ENCODE results near the gene MOSMO. TPM values are rescaled to one million over a fixed set of nuclear protein-coding genes. Genes with fewer than 3 reads are reported as not detected.

Gene MOSMO
- total RNA-seq, 2 donors from 2014 or later = 16.1 to 33.6 TPM

GRCh38 chr16:22027633-22028032 is 19.7 kb downstream of the MOSMO start:
- Histone ChIP-seq H3K4me1 (ENCODE audit: control insufficient read depth in 1 of 2, low read depth in 2 of 2) (peaks cover 3 to 8% of the 10 kb centered on the region in 2 donors), H3K9me3 (no peaks in the 10 kb centered on the region), H3K4me3 (no peak overlapping the region), H3K27me3 (replicated peaks; ENCODE audit: insufficient read depth) (no peaks in the 10 kb centered on the region), H3K36me3 (no peaks in the 10 kb centered on the region), H3K27ac (no peak overlapping the region)
- no peak for DNase-seq (ENCODE audit: low spot score)
- TF ChIP-seq CTCF (IDR thresholded peaks at IDR 0.05) = no peak
- no peak for ATAC-seq (ENCODE audit: insufficient number of reproducible peaks, low FRiP score, low read depth)

- DNase-seq (ENCODE audit: low spot score) (no peak), ATAC-seq (ENCODE audit: insufficient number of reproducible peaks, low FRiP score, low read depth) (no peak)
- no peak overlapping the region for H3K27ac ChIP-seq
- H3K36me3 ChIP-seq = no peaks in the 10 kb centered on the region
- TF ChIP-seq CTCF (IDR thresholded peaks at IDR 0.05) = no peak
- peaks cover 3 to 8% of the 10 kb centered on the region in 2 donors for H3K4me1 ChIP-seq (ENCODE audit: control insufficient read depth in 1 of 2, low read depth in 2 of 2)
- H3K9me3 ChIP-seq = no peaks in the 10 kb centered on the region
- no peak overlapping the region for H3K4me3 ChIP-seq
- no peaks in the 10 kb centered on the region for H3K27me3 ChIP-seq (replicated peaks; ENCODE audit: insufficient read depth)
Measured at GRCh38 chr16:22029632-22030031, 21.7 kb downstream of the MOSMO start.

- Histone ChIP-seq H3K9me3 (no peaks in the 10 kb centered on the region), H3K4me3 (no peak overlapping the region), H3K27me3 (replicated peaks; ENCODE audit: insufficient read depth) (no peaks in the 10 kb centered on the region), H3K36me3 (no peaks in the 10 kb centered on the region), H3K27ac (no peak overlapping the region), H3K4me1 (ENCODE audit: control insufficient read depth in 1 of 2, low read depth in 2 of 2) (peaks cover 3 to 8% of the 10 kb centered on the region in 2 donors)
- TF ChIP-seq CTCF (IDR thresholded peaks at IDR 0.05) = no peak
- ATAC-seq (ENCODE audit: insufficient number of reproducible peaks, low FRiP score, low read depth) (no peak), DNase-seq (ENCODE audit: low spot score) (no peak)
Measured at GRCh38 chr16:22030087-22030812, 22.3 kb downstream of the MOSMO start.

GRCh38 chr16:22031483-22032083 is 23.7 kb downstream of the MOSMO start:
- no peaks in the 10 kb centered on the region for H3K9me3 ChIP-seq
- H3K36me3 ChIP-seq = no peaks in the 10 kb centered on the region
- no peaks in the 10 kb centered on the region for H3K27me3 ChIP-seq (replicated peaks; ENCODE audit: insufficient read depth)
- H3K4me1 ChIP-seq (ENCODE audit: control insufficient read depth in 1 of 2, low read depth in 2 of 2) = peaks cover 3 to 7% of the 10 kb centered on the region in 2 donors
- no peak overlapping the region for H3K27ac ChIP-seq
- no peak for TF ChIP-seq CTCF (IDR thresholded peaks at IDR 0.05)
- DNase-seq (ENCODE audit: low spot score) (no peak), ATAC-seq (ENCODE audit: insufficient number of reproducible peaks, low FRiP score, low read depth) (no peak)
- H3K4me3 ChIP-seq = no peak overlapping the region

GRCh38 chr16:22034503-22034902 is 26.6 kb downstream of the MOSMO start:
- no peak for TF ChIP-seq CTCF (IDR thresholded peaks at IDR 0.05)
- Histone ChIP-seq H3K9me3 (no peaks in the 10 kb centered on the region), H3K36me3 (no peaks in the 10 kb centered on the region), H3K27me3 (replicated peaks; ENCODE audit: insufficient read depth) (no peaks in the 10 kb centered on the region), H3K4me3 (no peak overlapping the region), H3K4me1 (ENCODE audit: control insufficient read depth in 1 of 2, low read depth in 2 of 2) (no peaks in the 10 kb centered on the region), H3K27ac (no peak overlapping the region)
- DNase-seq (ENCODE audit: low spot score) (no peak), ATAC-seq (ENCODE audit: insufficient number of reproducible peaks, low FRiP score, low read depth) (no peak)

All from thoracic aorta (tissue), 2 donors.